Liver (tissue), 9 donors: ENCODE results near the gene CHN1. TPM values are rescaled to one million over a fixed set of nuclear protein-coding genes. Genes with fewer than 3 reads are reported as not detected.

Experiments
- DNase-seq: peaks from one replicate; pipeline ENCODE4 v3.0.0-alpha.2; 2017; ENCODE audit warnings: low spot score
- H3K27ac ChIP-seq, 2 donors: one replicate each; pipeline ENCODE4 v1.7.0; 2013; ENCODE audit warnings: inconsistent platforms in 2 of 2, low read length in 2 of 2, control low read depth in 1 of 2, low read depth in 1 of 2, mild to moderate bottlenecking in 1 of 2
- H3K27me3 ChIP-seq, 4 donors: one replicate each; pipeline versions ENCODE4 v1.6.1 to v1.7.0; 2013; ENCODE audit warnings: low read length in 3 of 4, inconsistent platforms in 1 of 4, mild to moderate bottlenecking in 1 of 4, moderate library complexity in 1 of 4; ENCODE audit not compliant: control insufficient read depth in 4 of 4, insufficient read depth in 4 of 4
- H3K36me3 ChIP-seq, 4 donors: one replicate each; pipeline versions ENCODE4 v1.6.1 to v1.7.0; 2013; ENCODE audit warnings: low read length in 3 of 4, mild to moderate bottlenecking in 3 of 4, low read depth in 1 of 4, moderate library complexity in 1 of 4; ENCODE audit not compliant: control insufficient read depth in 4 of 4, insufficient read depth in 3 of 4
- H3K4me1 ChIP-seq, 4 donors: one replicate each; pipeline versions ENCODE4 v1.6.1 to v1.7.0; 2013; ENCODE audit warnings: low read length in 3 of 4, mild to moderate bottlenecking in 3 of 4, moderate library complexity in 1 of 4; ENCODE audit not compliant: control insufficient read depth in 4 of 4, insufficient read depth in 4 of 4
- H3K4me3 ChIP-seq, 3 donors: one replicate each; pipeline versions ENCODE4 v1.6.1 to v1.7.0; 2013; ENCODE audit warnings: low read length in 3 of 3, control low read depth in 1 of 3, low read depth in 1 of 3, mild to moderate bottlenecking in 1 of 3
- H3K9ac ChIP-seq, 2 donors: one replicate each; pipeline ENCODE4 v1.7.0; 2013; ENCODE audit warnings: low read length in 2 of 2, mild to moderate bottlenecking in 2 of 2, moderate library complexity in 2 of 2, control low read depth in 1 of 2, low read depth in 1 of 2
- H3K9me3 ChIP-seq, 4 donors: one replicate each; pipeline versions ENCODE4 v1.6.1 to v1.7.0; 2013; ENCODE audit warnings: low read length in 3 of 4; ENCODE audit not compliant: control insufficient read depth in 4 of 4
- EGR1 ChIP-seq, 2 donors: IDR thresholded peaks; 2 replicates each; pipeline ENCODE4 v1.6.1; 2016 to 2018; ENCODE audit warnings: antibody characterized with exemption in 2 of 2, low read depth in 2 of 2
- FOXA1 ChIP-seq: IDR thresholded peaks from 2 replicates; pipeline ENCODE4 v1.6.1; 2016; ENCODE audit warnings: antibody characterized with exemption
- FOXA2 ChIP-seq: IDR thresholded peaks from 2 replicates; pipeline ENCODE4 v1.6.1; 2016; ENCODE audit warnings: antibody characterized with exemption
- GABPA ChIP-seq, 2 donors: IDR thresholded peaks in 1 of 2; conservative IDR thresholded peaks in 1 of 2; 2 replicates each; pipeline ENCODE4 v1.6.1; 2016; ENCODE audit warnings: antibody characterized with exemption in 2 of 2, mild to moderate bottlenecking in 1 of 2, moderate library complexity in 1 of 2
- HNF4A ChIP-seq, 2 donors: conservative IDR thresholded peaks; 2 replicates each; pipeline ENCODE4 v1.6.1; 2016; ENCODE audit warnings: antibody characterized with exemption in 2 of 2, mild to moderate bottlenecking in 2 of 2
- HNF4G ChIP-seq: IDR thresholded peaks from 2 replicates; pipeline ENCODE4 v1.6.1; 2016; ENCODE audit warnings: antibody characterized with exemption
- JUND ChIP-seq, 2 donors: IDR thresholded peaks; 2 replicates each; pipeline ENCODE4 v1.6.1; 2016; ENCODE audit warnings: antibody characterized with exemption in 2 of 2
- NR2F2 ChIP-seq: IDR thresholded peaks from 2 replicates; pipeline ENCODE4 v1.6.1; 2016; ENCODE audit warnings: antibody characterized with exemption
- RAD21 ChIP-seq, 2 donors: IDR thresholded peaks; 2 replicates each; pipeline ENCODE4 v1.6.1; 2016; ENCODE audit warnings: antibody characterized with exemption in 2 of 2, mild to moderate bottlenecking in 2 of 2
- RXRA ChIP-seq, 2 donors: IDR thresholded peaks; 2 replicates each; pipeline ENCODE4 v1.6.1; 2017 to 2018; ENCODE audit warnings: antibody characterized with exemption in 2 of 2, mild to moderate bottlenecking in 1 of 2
- SP1 ChIP-seq: IDR thresholded peaks from 2 replicates; pipeline ENCODE4 v1.6.1; 2018; ENCODE audit warnings: antibody characterized with exemption, mild to moderate bottlenecking
- TAF1 ChIP-seq: conservative IDR thresholded peaks from 2 replicates; pipeline ENCODE4 v1.6.1; 2016; ENCODE audit warnings: antibody characterized with exemption, mild to moderate bottlenecking
- YY1 ChIP-seq: IDR thresholded peaks from 2 replicates; pipeline ENCODE4 v1.6.1; 2016; ENCODE audit warnings: antibody characterized with exemption, mild to moderate bottlenecking
- WGBS: extraction: QIAGEN DNeasy Blood & Tissue Kit; methylation state at CpG from one replicate; pipeline ENCODE4 v1.1.7; 2013; 5-methylcytosine and 5-hydroxymethylcytosine counted together
- polyA plus RNA-seq, 2 donors: library from polyadenylated mRNA; stranded (reverse) in 1 of 2; unstranded in 1 of 2; fragments of 200-250 nt in 1 of 2; fragments of >200 nt in 1 of 2; fragmentation: Nextera tagmentation in 1 of 2; extraction: Ambion mirVana in 1 of 2; gene quantifications; one replicate each; pipeline versions ENCODE4 v1.2.1 to v1.2.3, GENCODE V29; 2013 to 2015
- total RNA-seq, 2 donors: library from RNA; depleted of rRNA; stranded (reverse); fragments of >200 nt; gene quantifications; one replicate each; pipeline ENCODE4 v1.2.3, GENCODE V29; 2014
- TF ChIP-seq, protein P1 (sequence below): IDR thresholded peaks from 2 replicates; pipeline ENCODE4 v1.6.1; 2016; ENCODE audit warnings: antibody characterized with exemption
- TF ChIP-seq, protein P2 (sequence below): fragments of 150-350 bp; IDR thresholded peaks from 2 replicates; pipeline ENCODE4 v1.5.1; 2017; ENCODE audit warnings: improper control_type of control experiment, low read depth, low read length; ENCODE audit not compliant: missing input control
- TF ChIP-seq, protein P3 (sequence below): IDR thresholded peaks from 2 replicates; pipeline ENCODE4 v1.6.1; 2016; ENCODE audit warnings: antibody characterized with exemption
- TF ChIP-seq, protein P4 (sequence below): IDR thresholded peaks from 2 replicates; pipeline ENCODE4 v1.6.1; 2016; ENCODE audit warnings: antibody characterized with exemption
- TF ChIP-seq, protein P5 (sequence below): IDR thresholded peaks from 2 replicates; pipeline ENCODE4 v1.6.1; 2016; ENCODE audit warnings: antibody characterized with exemption, mild to moderate bottlenecking
- donor health status: healthy.
- donor health status: healthy.
- donor health status: healthy.
- donor health status: healthy.
- donor health status: healthy.

Gene CHN1
- total and polyA plus RNA-seq, 4 donors: 0.66 to 1.6 (median 1.1) TPM

DNA sequence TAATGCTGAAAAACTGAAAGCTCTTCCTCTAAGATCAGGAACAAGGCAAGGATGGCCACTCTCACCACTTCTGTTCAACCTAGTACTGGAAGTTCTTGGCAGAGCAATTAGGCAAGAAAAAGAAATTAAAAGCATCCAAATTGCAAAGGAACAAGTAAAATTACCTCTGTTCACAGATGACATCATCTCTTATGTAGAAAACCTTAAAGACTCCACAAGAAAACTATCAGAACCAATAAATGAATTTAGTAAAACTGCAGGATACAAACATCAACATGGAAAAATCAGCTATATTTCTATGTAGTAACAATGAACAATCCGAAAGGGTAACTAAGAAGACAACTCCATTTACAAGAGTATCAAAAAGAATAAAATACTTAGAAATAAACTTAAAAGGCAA is 112.2 kb downstream of the CHN1 start:
- Histone ChIP-seq H3K36me3 (no peaks in the 10 kb centered on the region), H3K27me3 (no peaks in the 10 kb centered on the region), H3K4me3 (no peak overlapping the region), H3K9ac (no peak overlapping the region), H3K27ac (no peak overlapping the region), H3K9me3 (no peaks in the 10 kb centered on the region), H3K4me1 (no peaks in the 10 kb centered on the region)
- 97% methylated on average over 1 of the region's 1 CpG for WGBS
- DNase-seq: no peak
- TF ChIP-seq, protein P1, sequence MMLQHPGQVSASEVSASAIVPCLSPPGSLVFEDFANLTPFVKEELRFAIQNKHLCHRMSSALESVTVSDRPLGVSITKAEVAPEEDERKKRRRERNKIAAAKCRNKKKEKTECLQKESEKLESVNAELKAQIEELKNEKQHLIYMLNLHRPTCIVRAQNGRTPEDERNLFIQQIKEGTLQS: no peak
- TF ChIP-seq RAD21 (IDR thresholded peaks at IDR 0.05): no peak
- no peak for TF ChIP-seq HNF4G

DNA sequence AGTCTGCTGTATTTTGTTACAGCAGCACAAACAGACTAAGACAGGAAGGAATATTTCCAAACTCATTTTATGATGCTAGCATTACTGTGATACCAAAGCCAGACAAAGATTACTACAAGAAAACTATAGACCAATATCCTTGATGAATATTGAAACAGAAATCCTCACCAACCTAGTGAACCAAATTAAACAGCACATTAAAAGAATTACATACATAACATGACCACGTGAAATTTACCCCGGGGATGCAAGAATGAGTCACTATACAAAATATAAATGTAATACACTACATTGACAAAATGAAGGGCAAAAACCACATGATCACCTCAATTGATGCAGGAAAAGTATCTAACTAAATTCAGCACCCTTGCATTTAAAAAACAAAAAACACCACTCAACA is 112.6 kb downstream of the CHN1 start:
- no peaks in the 10 kb centered on the region for H3K36me3 ChIP-seq
- H3K9me3 ChIP-seq: no peaks in the 10 kb centered on the region
- TF ChIP-seq FOXA2: no peak
- TF ChIP-seq GABPA (IDR thresholded peaks at IDR 0.05 in 1 of 2, conservative IDR thresholded peaks at IDR 0.05 in 1 of 2): no peak
- no peak for TF ChIP-seq JUND (IDR thresholded peaks at IDR 0.05)
- no peak for TF ChIP-seq FOXA1
- no peak for TF ChIP-seq HNF4A (conservative IDR thresholded peaks at IDR 0.05)
- TF ChIP-seq HNF4G: no peak
- TF ChIP-seq, protein P2, sequence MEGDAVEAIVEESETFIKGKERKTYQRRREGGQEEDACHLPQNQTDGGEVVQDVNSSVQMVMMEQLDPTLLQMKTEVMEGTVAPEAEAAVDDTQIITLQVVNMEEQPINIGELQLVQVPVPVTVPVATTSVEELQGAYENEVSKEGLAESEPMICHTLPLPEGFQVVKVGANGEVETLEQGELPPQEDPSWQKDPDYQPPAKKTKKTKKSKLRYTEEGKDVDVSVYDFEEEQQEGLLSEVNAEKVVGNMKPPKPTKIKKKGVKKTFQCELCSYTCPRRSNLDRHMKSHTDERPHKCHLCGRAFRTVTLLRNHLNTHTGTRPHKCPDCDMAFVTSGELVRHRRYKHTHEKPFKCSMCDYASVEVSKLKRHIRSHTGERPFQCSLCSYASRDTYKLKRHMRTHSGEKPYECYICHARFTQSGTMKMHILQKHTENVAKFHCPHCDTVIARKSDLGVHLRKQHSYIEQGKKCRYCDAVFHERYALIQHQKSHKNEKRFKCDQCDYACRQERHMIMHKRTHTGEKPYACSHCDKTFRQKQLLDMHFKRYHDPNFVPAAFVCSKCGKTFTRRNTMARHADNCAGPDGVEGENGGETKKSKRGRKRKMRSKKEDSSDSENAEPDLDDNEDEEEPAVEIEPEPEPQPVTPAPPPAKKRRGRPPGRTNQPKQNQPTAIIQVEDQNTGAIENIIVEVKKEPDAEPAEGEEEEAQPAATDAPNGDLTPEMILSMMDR: no peak
- TF ChIP-seq, protein P3, sequence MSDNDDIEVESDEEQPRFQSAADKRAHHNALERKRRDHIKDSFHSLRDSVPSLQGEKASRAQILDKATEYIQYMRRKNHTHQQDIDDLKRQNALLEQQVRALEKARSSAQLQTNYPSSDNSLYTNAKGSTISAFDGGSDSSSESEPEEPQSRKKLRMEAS: no peak
- TF ChIP-seq SP1: no peak
- TF ChIP-seq EGR1 (IDR thresholded peaks at IDR 0.05; ENCODE audit: low read depth in 2 of 2): no peak
- TF ChIP-seq RXRA (IDR thresholded peaks at IDR 0.05): no peak
- no peak for TF ChIP-seq TAF1
- no peak for TF ChIP-seq RAD21 (IDR thresholded peaks at IDR 0.05)
- TF ChIP-seq NR2F2: no peak
- TF ChIP-seq, protein P1: no peak
- TF ChIP-seq, protein P4, sequence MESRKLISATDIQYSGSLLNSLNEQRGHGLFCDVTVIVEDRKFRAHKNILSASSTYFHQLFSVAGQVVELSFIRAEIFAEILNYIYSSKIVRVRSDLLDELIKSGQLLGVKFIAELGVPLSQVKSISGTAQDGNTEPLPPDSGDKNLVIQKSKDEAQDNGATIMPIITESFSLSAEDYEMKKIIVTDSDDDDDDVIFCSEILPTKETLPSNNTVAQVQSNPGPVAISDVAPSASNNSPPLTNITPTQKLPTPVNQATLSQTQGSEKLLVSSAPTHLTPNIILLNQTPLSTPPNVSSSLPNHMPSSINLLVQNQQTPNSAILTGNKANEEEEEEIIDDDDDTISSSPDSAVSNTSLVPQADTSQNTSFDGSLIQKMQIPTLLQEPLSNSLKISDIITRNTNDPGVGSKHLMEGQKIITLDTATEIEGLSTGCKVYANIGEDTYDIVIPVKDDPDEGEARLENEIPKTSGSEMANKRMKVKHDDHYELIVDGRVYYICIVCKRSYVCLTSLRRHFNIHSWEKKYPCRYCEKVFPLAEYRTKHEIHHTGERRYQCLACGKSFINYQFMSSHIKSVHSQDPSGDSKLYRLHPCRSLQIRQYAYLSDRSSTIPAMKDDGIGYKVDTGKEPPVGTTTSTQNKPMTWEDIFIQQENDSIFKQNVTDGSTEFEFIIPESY: no peak
- no peak for TF ChIP-seq YY1
- TF ChIP-seq, protein P5, sequence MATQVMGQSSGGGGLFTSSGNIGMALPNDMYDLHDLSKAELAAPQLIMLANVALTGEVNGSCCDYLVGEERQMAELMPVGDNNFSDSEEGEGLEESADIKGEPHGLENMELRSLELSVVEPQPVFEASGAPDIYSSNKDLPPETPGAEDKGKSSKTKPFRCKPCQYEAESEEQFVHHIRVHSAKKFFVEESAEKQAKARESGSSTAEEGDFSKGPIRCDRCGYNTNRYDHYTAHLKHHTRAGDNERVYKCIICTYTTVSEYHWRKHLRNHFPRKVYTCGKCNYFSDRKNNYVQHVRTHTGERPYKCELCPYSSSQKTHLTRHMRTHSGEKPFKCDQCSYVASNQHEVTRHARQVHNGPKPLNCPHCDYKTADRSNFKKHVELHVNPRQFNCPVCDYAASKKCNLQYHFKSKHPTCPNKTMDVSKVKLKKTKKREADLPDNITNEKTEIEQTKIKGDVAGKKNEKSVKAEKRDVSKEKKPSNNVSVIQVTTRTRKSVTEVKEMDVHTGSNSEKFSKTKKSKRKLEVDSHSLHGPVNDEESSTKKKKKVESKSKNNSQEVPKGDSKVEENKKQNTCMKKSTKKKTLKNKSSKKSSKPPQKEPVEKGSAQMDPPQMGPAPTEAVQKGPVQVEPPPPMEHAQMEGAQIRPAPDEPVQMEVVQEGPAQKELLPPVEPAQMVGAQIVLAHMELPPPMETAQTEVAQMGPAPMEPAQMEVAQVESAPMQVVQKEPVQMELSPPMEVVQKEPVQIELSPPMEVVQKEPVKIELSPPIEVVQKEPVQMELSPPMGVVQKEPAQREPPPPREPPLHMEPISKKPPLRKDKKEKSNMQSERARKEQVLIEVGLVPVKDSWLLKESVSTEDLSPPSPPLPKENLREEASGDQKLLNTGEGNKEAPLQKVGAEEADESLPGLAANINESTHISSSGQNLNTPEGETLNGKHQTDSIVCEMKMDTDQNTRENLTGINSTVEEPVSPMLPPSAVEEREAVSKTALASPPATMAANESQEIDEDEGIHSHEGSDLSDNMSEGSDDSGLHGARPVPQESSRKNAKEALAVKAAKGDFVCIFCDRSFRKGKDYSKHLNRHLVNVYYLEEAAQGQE: no peak
- no peaks in the 10 kb centered on the region for H3K27me3 ChIP-seq
- H3K27ac ChIP-seq: no peak overlapping the region
- 90% methylated on average over 2 of the region's 2 CpGs for WGBS
- H3K4me1 ChIP-seq: no peaks in the 10 kb centered on the region
- no peak overlapping the region for H3K9ac ChIP-seq
- no peak for DNase-seq
- H3K4me3 ChIP-seq: no peak overlapping the region
